Activated gamma-delta T cell (primary cell): Measurements from ENCODE around the gene KIF16B.

ENCODE experiments used
- DNase-seq: peaks from one replicate; lab custom pipeline; 2025; lab: John Stamatoyannopoulos, UW

Gene KIF16B

GRCh38 chr20:16437387-16437996, 135.8 kb downstream of the KIF16B start:
- no peak for DNase-seq

- no peak for DNase-seq
These were observed 139.1 kb downstream of the KIF16B start for GRCh38 chr20:16434062-16434664.

GRCh38 chr20:16433293-16433580, 140.0 kb downstream of the KIF16B start:
- no peak for DNase-seq

GRCh38 chr20:16432466-16433292, 140.6 kb downstream of the KIF16B start:
- no peak for DNase-seq

- no peak for DNase-seq
These were observed 145.1 kb downstream of the KIF16B start for GRCh38 chr20:16428112-16428511.

GRCh38 chr20:16427571-16427970, 145.7 kb downstream of the KIF16B start:
- no peak for DNase-seq

GRCh38 chr20:16424780-16425179, 148.5 kb downstream of the KIF16B start:
- DNase-seq: no peak

- DNase-seq: no peak
These were observed 149.7 kb downstream of the KIF16B start for GRCh38 chr20:16423311-16424212.

GRCh38 chr20:16419138-16419715, 154.0 kb downstream of the KIF16B start:
- DNase-seq: no peak

- DNase-seq: no peak
These were observed 154.6 kb downstream of the KIF16B start for GRCh38 chr20:16418616-16419015.

- DNase-seq: no peak
These were observed 156.2 kb downstream of the KIF16B start for GRCh38 chr20:16417001-16417400.

- no peak for DNase-seq
These were observed 157.9 kb downstream of the KIF16B start for GRCh38 chr20:16415071-16416053.

- no peak for DNase-seq
These were observed 160.3 kb downstream of the KIF16B start for GRCh38 chr20:16412906-16413305.

- no peak for DNase-seq
These were observed 161.9 kb downstream of the KIF16B start for GRCh38 chr20:16411361-16411760.

- DNase-seq: no peak
These were observed 162.6 kb downstream of the KIF16B start for GRCh38 chr20:16410626-16411025.

- DNase-seq: no peak
These were observed 164.3 kb downstream of the KIF16B start for GRCh38 chr20:16408981-16409380.

GRCh38 chr20:16407251-16408067, 165.8 kb downstream of the KIF16B start:
- no peak for DNase-seq

- no peak for DNase-seq
These were observed 168.0 kb downstream of the KIF16B start for GRCh38 chr20:16405254-16405653.

GRCh38 chr20:16404640-16405039, 168.6 kb downstream of the KIF16B start:
- DNase-seq: no peak

- DNase-seq: no peak
These were observed 169.1 kb downstream of the KIF16B start for GRCh38 chr20:16404171-16404570.
